Naive thymus-derived CD4-positive, alpha-beta T cell (primary cell): Measurements from ENCODE around the gene CISD3. TPM values are rescaled to one million over a fixed set of nuclear protein-coding genes. Genes with fewer than 3 reads are reported as not detected.

Experiments
- ATAC-seq: fragments of 150-1000 bp; cut with Tn5 transposase; 2 replicates; pipeline ENCODE4 v1.10.0; 2021; ENCODE audit warnings: mild to moderate bottlenecking, moderate library complexity
- CTCF ChIA-PET: fragments of 350-600 bp; sonication (Branson Sonifier 250); formaldehyde crosslinking; loops from one replicate; lab custom pipeline; 2021; ENCODE audit warnings: antibody characterized with exemption; lab: Charles Lee
- POLR2A ChIA-PET: fragments of 350-600 bp; sonication (Branson Sonifier 250); formaldehyde crosslinking; loops from one replicate; lab custom pipeline; 2021; ENCODE audit warnings: antibody characterized with exemption, inconsistent platforms; lab: Charles Lee
- DNase-seq, 9 donors: peaks; one replicate each; pipeline versions ENCODE4 v3.0.0 to v3.0.0-alpha.2; 2020 to 2022; ENCODE audit warnings: mixed read lengths in 1 of 9
- H3K27ac ChIP-seq: one replicate; pipeline ENCODE4 v1.7.0; 2013; ENCODE audit warnings: mild to moderate bottlenecking, low read depth, low read length, moderate library complexity
- H3K27me3 ChIP-seq, 2 donors: one replicate each; pipeline ENCODE4 v1.7.0; 2013; ENCODE audit warnings: low read length in 2 of 2, mild to moderate bottlenecking in 2 of 2, moderate library complexity in 2 of 2; ENCODE audit not compliant: control insufficient read depth in 2 of 2, insufficient read depth in 2 of 2
- H3K36me3 ChIP-seq, 3 experiments: 1 replicate in 2 of 3; 2 replicates in 1 of 3; pipeline ENCODE4 v1.7.0; 2013; ENCODE audit warnings: low read length in 3 of 3, mild to moderate bottlenecking in 3 of 3, moderate library complexity in 1 of 3; ENCODE audit not compliant: insufficient read depth in 3 of 3, control insufficient read depth in 2 of 3
- H3K4me1 ChIP-seq, 2 donors: one replicate each; pipeline ENCODE4 v1.7.0; 2013; ENCODE audit warnings: low read length in 2 of 2, mild to moderate bottlenecking in 2 of 2, moderate library complexity in 1 of 2; ENCODE audit not compliant: control insufficient read depth in 2 of 2, insufficient read depth in 2 of 2
- H3K4me3 ChIP-seq: 2 replicates; pipeline ENCODE4 v1.7.0; 2013; ENCODE audit warnings: mild to moderate bottlenecking, low read length
- H3K9me3 ChIP-seq, 3 experiments: 1 replicate in 2 of 3; 2 replicates in 1 of 3; pipeline ENCODE4 v1.7.0; 2013; ENCODE audit warnings: low read length in 3 of 3; ENCODE audit not compliant: control insufficient read depth in 2 of 3
- H3K27ac Mint-ChIP-seq, 9 donors: one replicate each; pipeline ENCODE4 v1.8.0; 2020 to 2022; ENCODE audit warnings: mixed read lengths in 9 of 9, mild to moderate bottlenecking in 8 of 9, moderate library complexity in 5 of 9, inconsistent platforms in 2 of 9
- H3K27me3 Mint-ChIP-seq, 5 donors: one replicate each; pipeline ENCODE4 v1.8.0; 2021 to 2022; ENCODE audit warnings: mixed read lengths in 5 of 5, mild to moderate bottlenecking in 1 of 5
- H3K36me3 Mint-ChIP-seq, 5 donors: one replicate each; pipeline ENCODE4 v1.8.0; 2020 to 2022; ENCODE audit warnings: mixed read lengths in 5 of 5, mild to moderate bottlenecking in 3 of 5, inconsistent platforms in 1 of 5
- H3K4me1 Mint-ChIP-seq, 7 donors: one replicate each; pipeline ENCODE4 v1.8.0; 2020 to 2022; ENCODE audit warnings: mixed read lengths in 7 of 7, mild to moderate bottlenecking in 3 of 7, inconsistent platforms in 1 of 7
- H3K4me3 Mint-ChIP-seq, 10 donors: one replicate each; pipeline ENCODE4 v1.8.0; 2020 to 2022; ENCODE audit warnings: mild to moderate bottlenecking in 10 of 10, mixed read lengths in 10 of 10, moderate library complexity in 6 of 10, inconsistent platforms in 2 of 10
- H3K9me3 Mint-ChIP-seq, 11 donors: one replicate each; pipeline ENCODE4 v1.8.0; 2020 to 2022; ENCODE audit warnings: mixed read lengths in 11 of 11, mild to moderate bottlenecking in 4 of 11, inconsistent platforms in 1 of 11, moderate library complexity in 1 of 11
- intact Hi-C, 2 donors: fragments of 100-400 bp; cut with micrococcal nuclease; formaldehyde crosslinking; loops; one replicate each; pipeline ENCODE4 v1.15.1; 2023
- polyA plus RNA-seq, 2 donors: library from polyadenylated mRNA; unstranded; fragments of 300-500 nt; fragmentation: Illumina TruSeq; gene quantifications; one replicate each; pipeline ENCODE4 v1.2.3, GENCODE V29; 2021
- total RNA-seq, 6 experiments: library from RNA in 5 of 6; stranded (reverse) in 5 of 6; gene quantifications; 1 replicate in 5 of 6; 2 replicates in 1 of 6; pipeline ENCODE4 v1.2.3 and lab custom pipeline; 2021 to 2026

Gene CISD3
- total and polyA plus RNA-seq, 7 experiments from 2014 or later, result 8.0 to 39.6 (median 16.6) TPM

- no peak for DNase-seq
- Mint-ChIP-seq H3K36me3 (no peaks in the 10 kb centered on the region), H3K27ac (no peak overlapping the region), H3K4me3 (no peak overlapping the region), H3K9me3 (peaks cover 0 to 1% (median 0%) of the 10 kb centered on the region in 11 donors), H3K4me1 (peaks cover 16 to 25% (median 18%) of the 10 kb centered on the region in 7 donors), H3K27me3 (no peaks in the 10 kb centered on the region)
- intact Hi-C loops, result no loop called here
- POLR2A ChIA-PET, result no interaction called here
- Histone ChIP-seq H3K4me1 (peaks cover 0 to 11% of the 10 kb centered on the region in 2 donors), H3K9me3 (no peaks in the 10 kb centered on the region), H3K36me3 (no peaks in the 10 kb centered on the region), H3K4me3 (no peak overlapping the region), H3K27ac (no peak overlapping the region), H3K27me3 (no peaks in the 10 kb centered on the region)
- ATAC-seq, result no peak
- CTCF ChIA-PET, result interaction anchor here (0.6 to 1.2 kb wide), 3 partner anchors 13 to 17 kb away, joined by 3 to 4 read pairs (median 3); no protein-coding TSS in a partner anchor
Measured at GRCh38 chr17:38693700-38694329, 36.3 kb upstream of the CISD3 start.

DNA sequence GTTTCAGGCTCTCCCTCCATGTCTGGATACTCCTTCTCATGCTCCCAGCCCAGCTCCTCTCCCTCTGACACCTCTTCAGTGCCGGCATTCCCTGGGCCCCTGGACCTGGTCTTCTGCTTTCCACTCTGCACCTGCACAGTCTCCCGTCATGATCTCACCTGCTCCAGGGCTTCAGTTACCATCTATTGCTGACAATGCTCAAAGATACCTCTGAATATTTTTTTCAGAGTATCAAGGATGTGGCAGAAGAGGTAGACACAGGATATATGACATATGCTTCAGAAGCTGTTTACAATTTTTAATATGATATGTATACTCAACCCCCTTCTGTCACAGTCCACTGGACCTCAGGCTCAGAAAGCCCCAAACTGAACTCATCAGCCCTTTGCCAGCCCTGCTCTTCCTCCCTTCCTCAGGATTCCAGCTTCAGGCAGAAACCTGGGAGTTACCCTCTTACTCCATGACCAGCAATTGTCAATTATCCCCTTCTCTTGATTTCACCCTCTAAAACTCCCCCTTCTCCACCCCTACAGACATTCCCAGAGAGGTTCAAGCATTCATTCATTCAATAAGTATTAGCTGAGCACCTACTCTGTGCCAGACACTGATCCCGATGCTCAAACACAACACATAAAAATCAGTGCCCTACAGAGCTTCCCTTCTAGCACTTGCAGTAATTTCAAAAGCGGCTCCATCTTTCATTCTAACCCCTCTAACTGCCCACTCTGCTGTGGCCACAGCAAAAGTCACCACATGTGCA is 32.9 kb upstream of the CISD3 start:
- ChIA-PET POLR2A (interaction anchor here (0.8 to 1.3 kb wide), 6 partner anchors 9 to 55 kb away, joined by 3 to 8 read pairs (median 3); no protein-coding TSS in a partner anchor), CTCF (interaction anchor here (0.5 to 2.1 kb wide), 3 partner anchors 21 to 38 kb away, joined by 3 to 11 read pairs (median 3); partner anchors contain the start of gene EPOP)
- ATAC-seq (no peak), DNase-seq (peak in 4 of 9 donors; percentile 18 to 39 (median 21))
- Mint-ChIP-seq H3K4me1 (peaks cover 25 to 44% (median 33%) of the 10 kb centered on the region in 7 donors), H3K27me3 (no peaks in the 10 kb centered on the region), H3K36me3 (peaks cover 0 to 3% (median 0%) of the 10 kb centered on the region in 5 donors), H3K9me3 (no peaks in the 10 kb centered on the region), H3K4me3 (peak overlapping the region in 9 of 10 donors; percentile 2 to 51 (median 19)), H3K27ac (peak overlapping the region; percentile 53 to 87 (median 77))
- no peak overlapping the region for H3K4me3 ChIP-seq
- H3K4me1 ChIP-seq, result peaks cover 11 to 18% of the 10 kb centered on the region in 2 donors
- H3K9me3 ChIP-seq, result no peaks in the 10 kb centered on the region
- no peaks in the 10 kb centered on the region for H3K27me3 ChIP-seq
- intact Hi-C loops, result no loop called here
- H3K36me3 ChIP-seq, result no peaks in the 10 kb centered on the region
- no peak overlapping the region for H3K27ac ChIP-seq

DNA sequence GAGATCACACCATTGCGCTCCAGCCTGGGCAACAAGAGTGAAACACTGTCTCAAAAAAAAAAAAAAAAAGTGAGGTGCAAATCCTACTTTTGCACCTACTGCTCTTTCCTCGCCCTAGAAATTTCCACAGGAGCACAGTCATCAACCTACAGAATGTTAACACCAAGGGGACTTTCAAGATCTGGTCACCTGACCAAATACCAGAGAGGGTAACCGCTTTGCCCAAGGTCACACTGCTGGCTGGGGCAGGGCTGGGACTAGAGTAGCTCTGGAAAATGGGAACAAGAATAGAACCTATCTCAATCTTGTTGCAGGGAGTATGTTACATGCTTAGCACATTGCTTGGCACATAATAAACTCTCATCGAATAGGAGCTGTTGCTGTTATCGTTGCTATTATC is 31.4 kb upstream of the CISD3 start:
- peaks cover 29 to 48% (median 33%) of the 10 kb centered on the region in 7 donors for H3K4me1 Mint-ChIP-seq
- H3K36me3 Mint-ChIP-seq, result peaks cover 0 to 3% (median 0%) of the 10 kb centered on the region in 5 donors
- Histone ChIP-seq H3K4me3 (no peak overlapping the region), H3K27ac (no peak overlapping the region), H3K36me3 (no peaks in the 10 kb centered on the region), H3K9me3 (no peaks in the 10 kb centered on the region), H3K27me3 (no peaks in the 10 kb centered on the region), H3K4me1 (peaks cover 11 to 18% of the 10 kb centered on the region in 2 donors)
- H3K27ac Mint-ChIP-seq, result peak overlapping the region in 5 of 9 donors; percentile 2 to 61 (median 19)
- H3K27me3 Mint-ChIP-seq, result no peaks in the 10 kb centered on the region
- DNase-seq (no peak), ATAC-seq (no peak)
- H3K4me3 Mint-ChIP-seq, result peak overlapping the region in 1 of 10 donors; percentile 7
- H3K9me3 Mint-ChIP-seq, result no peaks in the 10 kb centered on the region
- ChIA-PET CTCF (interaction anchor here (2.1 kb wide), 1 partner anchor 23 kb away, joined by 11 read pairs; the partner anchor contains the start of gene EPOP), POLR2A (interaction anchor here (0.7 to 1.5 kb wide), 4 partner anchors 10 to 29 kb away, joined by 3 to 6 read pairs (median 4); partner anchors contain the start of gene EPOP)
- intact Hi-C loops, result no loop called here

- CTCF ChIA-PET, result interaction anchor here (0.7 to 2.1 kb wide), 2 partner anchors 24 to 146 kb away, joined by 3 to 7 read pairs; no protein-coding TSS in a partner anchor
- Mint-ChIP-seq H3K4me1 (peaks cover 29 to 56% (median 33%) of the 10 kb centered on the region in 7 donors), H3K4me3 (peak overlapping the region; percentile 77 to 100 (median 86)), H3K9me3 (peaks cover 0 to 2% (median 0%) of the 10 kb centered on the region in 11 donors), H3K27ac (peak overlapping the region; percentile 79 to 98 (median 96)), H3K36me3 (peaks cover 0 to 11% (median 0%) of the 10 kb centered on the region in 5 donors), H3K27me3 (no peaks in the 10 kb centered on the region)
- ATAC-seq (peak; percentile 65), DNase-seq (peak in 7 of 9 donors; percentile 45 to 85 (median 65))
- peak overlapping the region; percentile 97 for H3K27ac ChIP-seq
- no peaks in the 10 kb centered on the region for H3K27me3 ChIP-seq
- POLR2A ChIA-PET, result interaction anchor here (0.9 to 14.1 kb wide), 6 partner anchors 11 to 168 kb away, joined by 3 to 317 read pairs (median 3); partner anchors contain the start of gene LASP1
- peaks cover 0 to 4% (median 0%) of the 10 kb centered on the region in 3 experiments for H3K36me3 ChIP-seq
- H3K4me3 ChIP-seq, result peak overlapping the region; percentile 70
- H3K4me1 ChIP-seq, result peaks cover 11 to 19% of the 10 kb centered on the region in 2 donors
- H3K9me3 ChIP-seq, result no peaks in the 10 kb centered on the region
- intact Hi-C loops, result loop anchor here (1.0 to 5.0 kb wide), 5 partner anchors 24 to 151 kb away; partner anchors contain the start of genes CISD3 (in 2 of the 2), PSMB3 (in 2 of the 2) and RPL23 (in 1 of the 2)
Measured at GRCh38 chr17:38701504-38702165, 28.5 kb upstream of the CISD3 start.

DNA sequence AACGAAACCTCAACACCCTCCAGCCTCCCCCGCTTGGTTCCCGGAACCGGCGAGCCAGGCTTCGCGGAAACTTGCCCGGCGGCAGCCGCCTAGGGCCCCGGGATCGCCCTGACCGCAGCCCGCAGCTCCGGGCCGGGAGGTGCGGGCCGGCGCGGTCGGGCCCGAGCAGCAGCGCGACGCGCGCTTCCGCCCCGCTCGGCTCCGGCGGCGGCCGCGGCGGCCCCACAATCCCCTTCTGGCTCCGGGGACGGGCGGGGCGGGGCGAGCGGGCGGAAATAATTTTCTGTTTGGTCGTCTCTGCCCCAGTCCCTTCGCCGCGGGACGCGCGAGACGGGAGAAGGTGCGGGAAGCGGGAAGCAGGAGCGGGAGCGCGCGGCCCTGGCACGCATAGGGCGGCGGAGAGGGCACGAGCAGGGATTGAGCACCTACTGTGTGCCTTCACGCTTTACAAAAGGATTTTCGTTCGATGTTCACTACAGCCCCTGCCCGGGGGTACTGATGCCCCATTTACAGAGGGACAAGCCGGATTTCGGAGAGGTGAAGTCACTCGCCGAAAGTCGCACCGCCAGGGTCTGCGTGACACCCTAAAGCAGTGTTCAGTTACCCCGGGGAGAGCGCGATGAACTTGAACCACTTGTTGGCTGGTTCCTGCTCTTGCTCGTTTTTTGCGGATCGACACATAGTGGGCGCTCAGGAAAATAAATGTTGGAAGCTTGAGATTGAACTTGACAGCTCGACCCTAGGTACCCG is 27.8 kb upstream of the CISD3 start:
- no peaks in the 10 kb centered on the region for H3K9me3 ChIP-seq
- H3K4me3 ChIP-seq, result peak overlapping the region; percentile 70
- H3K4me3 Mint-ChIP-seq, result peak overlapping the region; percentile 93 to 100 (median 97)
- peaks cover 0 to 6% (median 0%) of the 10 kb centered on the region in 3 experiments for H3K36me3 ChIP-seq
- peaks cover 0 to 2% (median 0%) of the 10 kb centered on the region in 11 donors for H3K9me3 Mint-ChIP-seq
- H3K36me3 Mint-ChIP-seq, result peaks cover 0 to 15% (median 0%) of the 10 kb centered on the region in 5 donors
- H3K4me1 ChIP-seq, result peaks cover 17 to 18% of the 10 kb centered on the region in 2 donors
- no peaks in the 10 kb centered on the region for H3K27me3 Mint-ChIP-seq
- intact Hi-C loops, result loop anchor here (1.0 to 5.0 kb wide), 5 partner anchors 25 to 150 kb away; partner anchors contain the start of genes CISD3 (in 2 of the 2), PSMB3 (in 2 of the 2) and RPL23 (in 1 of the 2)
- no peaks in the 10 kb centered on the region for H3K27me3 ChIP-seq
- DNase-seq, result peak; percentile 69 to 81 (median 75)
- POLR2A ChIA-PET, result interaction anchor here (0.9 to 14.1 kb wide), 5 partner anchors 10 to 167 kb away, joined by 3 to 317 read pairs (median 3); partner anchors contain the start of gene LASP1
- CTCF ChIA-PET, result interaction anchor here (0.7 to 2.1 kb wide), 2 partner anchors 25 to 146 kb away, joined by 3 to 7 read pairs; no protein-coding TSS in a partner anchor
- ATAC-seq, result peak; percentile 60
- H3K27ac ChIP-seq, result peak overlapping the region; percentile 97
- H3K4me1 Mint-ChIP-seq, result peaks cover 26 to 56% (median 33%) of the 10 kb centered on the region in 7 donors
- peak overlapping the region; percentile 91 to 100 (median 98) for H3K27ac Mint-ChIP-seq
